Skeletal muscle satellite cell (primary cell): ENCODE data around the gene PMS1.

Source experiments
- H3K27me3 ChIP-seq: 2 replicates; pipeline ENCODE4 v1.7.0; 2013; ENCODE audit warnings: low read length; ENCODE audit not compliant: control insufficient read depth, insufficient read depth
- H3K36me3 ChIP-seq: 2 replicates; pipeline ENCODE4 v1.7.0; 2013; ENCODE audit warnings: mild to moderate bottlenecking, control low read depth, low read length; ENCODE audit not compliant: insufficient read depth
- H3K4me1 ChIP-seq: 2 replicates; pipeline ENCODE4 v1.7.0; 2013; ENCODE audit warnings: low read length; ENCODE audit not compliant: control insufficient read depth, insufficient read depth
- H3K4me2 ChIP-seq: 2 replicates; pipeline ENCODE4 v1.7.0; 2013; ENCODE audit warnings: mild to moderate bottlenecking, low read length
- H3K4me3 ChIP-seq: 2 replicates; pipeline ENCODE4 v1.7.0; 2013; ENCODE audit warnings: low read length
- H3K9ac ChIP-seq: 2 replicates; pipeline ENCODE4 v1.7.0; 2013; ENCODE audit warnings: mild to moderate bottlenecking, low read depth, low read length, moderate library complexity
- H3K9me3 ChIP-seq: replicated peaks from 2 replicates; pipeline ENCODE4 v1.7.0; 2013; ENCODE audit warnings: mild to moderate bottlenecking, control low read depth, low read length

The PMS1 gene

GRCh38 chr2:189783451-189783926, 761 bp upstream of the PMS1 start:
- Histone ChIP-seq H3K4me2 (peak overlapping the region; percentile 88), H3K9me3 (no peaks in the 10 kb centered on the region)

GRCh38 chr2:189791338-189792042, 7.2 kb downstream of the PMS1 start:
- H3K27me3 ChIP-seq: no peaks in the 10 kb centered on the region
- H3K4me3 ChIP-seq: no peak overlapping the region
- no peak overlapping the region for H3K9ac ChIP-seq
- H3K36me3 ChIP-seq: peaks cover 35% of the 10 kb centered on the region
- H3K4me1 ChIP-seq: no peaks in the 10 kb centered on the region
- H3K4me2 ChIP-seq: no peak overlapping the region
- no peaks in the 10 kb centered on the region for H3K9me3 ChIP-seq

More at GRCh38 chr2:189783451-189783926, 761 bp upstream of the PMS1 start:
- Histone ChIP-seq H3K36me3 (peaks cover 20% of the 10 kb centered on the region), H3K27me3 (no peaks in the 10 kb centered on the region), H3K4me3 (peak overlapping the region; percentile 92), H3K9ac (peak overlapping the region; percentile 92), H3K4me1 (peaks cover 14% of the 10 kb centered on the region)

- Histone ChIP-seq H3K4me2 (no peak overlapping the region), H3K36me3 (peaks cover 33% of the 10 kb centered on the region), H3K27me3 (no peaks in the 10 kb centered on the region), H3K9me3 (no peaks in the 10 kb centered on the region), H3K4me1 (peaks cover 5% of the 10 kb centered on the region), H3K4me3 (no peak overlapping the region), H3K9ac (no peak overlapping the region)
These were observed 10.1 kb downstream of the PMS1 start for GRCh38 chr2:189794310-189794709.

- Histone ChIP-seq H3K4me1 (peaks cover 19% of the 10 kb centered on the region), H3K9ac (no peak overlapping the region), H3K36me3 (peaks cover 42% of the 10 kb centered on the region), H3K27me3 (no peaks in the 10 kb centered on the region), H3K9me3 (no peaks in the 10 kb centered on the region), H3K4me2 (no peak overlapping the region), H3K4me3 (no peak overlapping the region)
These were observed 13.7 kb downstream of the PMS1 start for GRCh38 chr2:189797902-189798301.

- Histone ChIP-seq H3K4me3 (no peak overlapping the region), H3K9ac (no peak overlapping the region), H3K9me3 (no peaks in the 10 kb centered on the region), H3K27me3 (no peaks in the 10 kb centered on the region), H3K4me2 (no peak overlapping the region), H3K4me1 (peaks cover 19% of the 10 kb centered on the region), H3K36me3 (peaks cover 37% of the 10 kb centered on the region)
These were observed 14.2 kb downstream of the PMS1 start for GRCh38 chr2:189798312-189799029.

GRCh38 chr2:189799030-189799331, 14.7 kb downstream of the PMS1 start:
- Histone ChIP-seq H3K36me3 (peaks cover 33% of the 10 kb centered on the region), H3K27me3 (no peaks in the 10 kb centered on the region), H3K4me3 (no peak overlapping the region), H3K9ac (no peak overlapping the region), H3K4me1 (peaks cover 19% of the 10 kb centered on the region), H3K9me3 (no peaks in the 10 kb centered on the region), H3K4me2 (no peak overlapping the region)

GRCh38 chr2:189799531-189799930, 15.3 kb downstream of the PMS1 start:
- Histone ChIP-seq H3K36me3 (peaks cover 36% of the 10 kb centered on the region), H3K4me1 (peaks cover 19% of the 10 kb centered on the region), H3K4me3 (no peak overlapping the region), H3K27me3 (no peaks in the 10 kb centered on the region), H3K9me3 (no peaks in the 10 kb centered on the region), H3K4me2 (peak overlapping the region; percentile 31), H3K9ac (no peak overlapping the region)

- H3K27me3 ChIP-seq: no peaks in the 10 kb centered on the region
- H3K4me2 ChIP-seq: no peak overlapping the region
- H3K4me1 ChIP-seq: peaks cover 19% of the 10 kb centered on the region
These were observed 18.2 kb downstream of the PMS1 start for GRCh38 chr2:189802396-189802912.

GRCh38 chr2:189803431-189803830, 19.2 kb downstream of the PMS1 start:
- Histone ChIP-seq H3K27me3 (no peaks in the 10 kb centered on the region), H3K9me3 (no peaks in the 10 kb centered on the region), H3K4me1 (peaks cover 19% of the 10 kb centered on the region), H3K9ac (no peak overlapping the region), H3K4me3 (no peak overlapping the region), H3K4me2 (no peak overlapping the region), H3K36me3 (peaks cover 25% of the 10 kb centered on the region)

More at GRCh38 chr2:189802396-189802912, 18.2 kb downstream of the PMS1 start:
- Histone ChIP-seq H3K9ac (no peak overlapping the region), H3K36me3 (peaks cover 28% of the 10 kb centered on the region), H3K9me3 (no peaks in the 10 kb centered on the region), H3K4me3 (no peak overlapping the region)

GRCh38 chr2:189818249-189819038, 34.2 kb downstream of the PMS1 start:
- no peak overlapping the region for H3K9ac ChIP-seq
- peaks cover 14% of the 10 kb centered on the region for H3K4me1 ChIP-seq
- no peak overlapping the region for H3K4me3 ChIP-seq
- H3K4me2 ChIP-seq: no peak overlapping the region
- peaks cover 11% of the 10 kb centered on the region for H3K9me3 ChIP-seq
- peaks cover 19% of the 10 kb centered on the region for H3K36me3 ChIP-seq
- H3K27me3 ChIP-seq: no peaks in the 10 kb centered on the region

GRCh38 chr2:189819297-189819704, 35.1 kb downstream of the PMS1 start:
- H3K9ac ChIP-seq: no peak overlapping the region
- peaks cover 11% of the 10 kb centered on the region for H3K9me3 ChIP-seq
- no peak overlapping the region for H3K4me3 ChIP-seq
- no peaks in the 10 kb centered on the region for H3K27me3 ChIP-seq
- peaks cover 16% of the 10 kb centered on the region for H3K36me3 ChIP-seq
- H3K4me1 ChIP-seq: peaks cover 14% of the 10 kb centered on the region
- no peak overlapping the region for H3K4me2 ChIP-seq
